RPMI7951 (cell line): ENCODE measurements around the gene IGFBPL1. TPM values are rescaled to one million over a fixed set of nuclear protein-coding genes. Genes with fewer than 3 reads are reported as not detected.
"Not testable (repeated sequence)": the region's sequence is repeated elsewhere in the genome, so short reads cannot be mapped to it uniquely, and the experiment has no call there.

Source experiments
- DNase-seq: peaks from one replicate; pipeline ENCODE4 v3.0.0-alpha.2; 2012; ENCODE audit warnings: low read depth
- total RNA-seq: library from RNA; depleted of rRNA; stranded (reverse); fragments of >200 nt; shearing (Covaris generic); gene quantifications from 2 replicates; pipeline ENCODE4 v1.2.3, GENCODE V29; 2014

The IGFBPL1 gene
- total RNA-seq, 1 experiment from 2014 or later: not detected

GRCh38 chr9:38377336-38378083 lies 46.7 kb downstream of the IGFBPL1 start:
- not testable (repeated sequence) for DNase-seq

GRCh38 chr9:38376021-38376670 lies 48.1 kb downstream of the IGFBPL1 start:
- DNase-seq: no peak

GRCh38 chr9:38375572-38375963 lies 48.7 kb downstream of the IGFBPL1 start:
- DNase-seq: no peak

- no peak for DNase-seq
These were observed 49.2 kb downstream of the IGFBPL1 start for GRCh38 chr9:38374847-38375571.

DNA sequence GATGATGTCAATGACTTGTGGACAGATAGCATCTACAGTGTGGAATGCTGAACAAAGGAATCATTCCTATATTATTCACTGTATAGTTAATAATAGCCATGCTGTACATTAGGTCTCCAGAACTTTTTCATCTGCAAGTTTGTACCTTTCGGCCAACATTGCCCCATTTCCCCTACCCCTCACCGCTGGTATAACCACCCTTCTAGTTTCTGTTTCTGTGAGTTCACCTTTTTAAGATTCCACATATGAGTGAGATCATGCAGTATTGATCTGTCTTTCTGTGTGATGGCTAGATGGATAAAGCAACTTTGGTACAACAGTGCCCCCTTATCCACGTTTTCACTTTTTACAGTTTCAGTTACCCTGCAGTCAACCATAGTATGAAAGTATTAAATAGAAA lies 50.6 kb downstream of the IGFBPL1 start:
- DNase-seq: no peak

DNA sequence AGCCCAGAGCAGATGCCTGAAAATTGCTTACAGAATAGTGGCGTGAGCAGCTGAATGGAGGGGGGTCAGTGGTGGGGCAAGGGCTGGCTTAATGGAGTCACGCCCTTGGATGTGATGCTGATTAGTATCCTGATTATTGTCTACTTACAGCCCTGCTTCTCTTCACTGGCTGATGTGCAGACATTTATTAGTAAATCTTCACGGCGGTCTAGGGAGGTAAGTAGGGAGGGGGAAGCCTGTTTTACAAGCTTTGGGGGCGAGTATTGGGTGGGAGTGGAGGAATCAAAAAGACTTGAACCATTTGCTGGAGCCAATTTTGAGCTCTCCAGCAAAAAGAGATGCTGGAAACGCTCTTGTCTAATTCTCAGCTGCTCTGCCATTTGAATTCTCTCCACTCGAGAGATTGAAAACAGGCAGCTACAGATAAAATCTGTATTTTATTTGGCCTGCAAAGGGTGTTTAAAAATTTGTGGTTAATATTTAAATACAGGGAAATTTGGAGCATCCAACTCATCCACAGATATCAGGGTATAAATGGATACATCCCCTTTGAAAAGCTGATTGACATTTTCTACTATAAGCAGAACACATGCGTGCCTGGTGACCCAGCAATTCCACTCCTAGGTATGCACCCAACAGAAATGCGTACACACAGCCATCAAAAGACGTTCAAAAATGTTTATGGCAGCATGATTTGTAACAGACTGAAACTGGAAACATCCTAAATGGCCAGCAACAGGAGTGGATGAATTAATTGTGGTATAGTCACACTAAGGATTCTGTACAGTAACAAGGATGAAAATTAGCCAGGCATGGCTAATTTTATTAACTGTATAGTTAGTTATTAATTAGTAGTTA lies 51.3 kb downstream of the IGFBPL1 start:
- DNase-seq: no peak

GRCh38 chr9:38371495-38371894 lies 52.8 kb downstream of the IGFBPL1 start:
- no peak for DNase-seq

- DNase-seq: no peak
These were observed 54.1 kb downstream of the IGFBPL1 start for GRCh38 chr9:38370176-38370575.

DNA sequence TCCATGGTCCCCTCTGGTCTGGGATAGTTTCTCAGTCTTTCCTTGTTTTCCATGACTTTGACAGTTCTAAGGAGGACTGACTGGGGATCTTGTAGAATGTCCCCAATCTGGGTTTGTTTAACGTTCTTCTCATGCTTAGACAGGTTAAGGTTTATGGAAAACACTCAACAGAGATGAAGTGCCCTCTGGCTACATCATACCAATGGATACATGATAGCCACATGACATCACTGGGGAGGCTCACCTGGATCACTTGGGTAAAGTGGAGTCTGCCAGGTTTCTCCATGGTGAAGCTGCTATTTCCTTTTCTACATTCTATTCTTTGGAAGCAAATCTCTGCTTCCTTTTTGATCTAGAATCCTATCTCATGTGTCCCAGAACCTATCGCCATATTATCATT lies 55.5 kb downstream of the IGFBPL1 start:
- DNase-seq: no peak

DNA sequence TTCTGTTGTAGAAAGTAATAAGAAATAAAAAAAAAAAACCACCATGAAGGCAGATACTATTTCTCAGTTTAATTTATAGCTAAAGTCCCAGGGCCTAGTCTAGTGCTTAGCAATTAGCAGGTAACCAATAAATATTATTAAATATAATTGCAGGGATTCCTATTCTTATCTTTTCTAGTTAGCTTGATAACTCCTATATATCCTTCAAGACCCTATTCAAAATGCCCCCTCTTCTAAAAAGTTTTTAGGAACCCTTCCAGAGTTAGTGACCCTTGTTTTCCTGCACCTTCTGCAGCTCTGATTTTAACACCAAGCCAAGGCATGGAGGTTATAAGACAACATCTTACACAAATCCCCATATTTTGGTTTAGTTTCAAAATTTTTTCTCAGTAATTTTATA lies 56.4 kb downstream of the IGFBPL1 start:
- DNase-seq: no peak

- no peak for DNase-seq
These were observed 60.7 kb downstream of the IGFBPL1 start for GRCh38 chr9:38363589-38363925.

DNA sequence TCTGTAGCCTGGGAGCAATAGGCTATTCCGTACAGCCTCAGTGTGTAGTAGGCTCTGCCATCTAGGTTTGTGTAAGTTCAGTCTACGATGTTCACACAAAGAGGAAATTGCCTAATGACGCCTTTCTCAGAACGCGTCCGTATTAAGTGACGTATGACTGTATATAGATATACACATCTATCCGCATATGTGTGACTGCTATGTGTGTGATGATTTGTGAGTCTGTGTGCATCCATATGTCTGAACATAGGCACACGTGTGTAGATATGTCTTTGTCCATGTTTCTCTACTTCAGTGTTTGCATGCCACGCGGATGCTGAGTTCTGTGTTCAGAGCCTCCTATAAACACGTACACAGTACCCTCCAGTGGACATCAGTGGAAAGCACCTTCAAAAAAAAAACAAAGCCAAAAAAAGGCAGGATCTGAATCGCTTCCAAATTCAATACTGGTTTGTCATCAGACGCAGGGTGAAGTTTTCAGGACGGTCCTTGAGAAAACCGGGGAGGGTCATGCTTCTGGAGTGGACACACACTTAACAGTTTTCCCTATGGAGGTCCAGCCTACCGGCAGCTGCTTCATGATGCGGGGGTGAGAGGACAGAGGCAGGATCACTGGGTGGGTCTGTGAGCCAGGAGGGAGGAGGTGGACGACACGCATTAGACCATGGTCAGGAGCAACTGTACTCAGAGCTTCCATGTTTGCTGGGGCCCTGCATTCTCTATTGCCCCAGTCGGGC lies 61.2 kb downstream of the IGFBPL1 start:
- peak; percentile 80 for DNase-seq

- no peak for DNase-seq
These were observed 62.8 kb downstream of the IGFBPL1 start for GRCh38 chr9:38361473-38361850.

DNA sequence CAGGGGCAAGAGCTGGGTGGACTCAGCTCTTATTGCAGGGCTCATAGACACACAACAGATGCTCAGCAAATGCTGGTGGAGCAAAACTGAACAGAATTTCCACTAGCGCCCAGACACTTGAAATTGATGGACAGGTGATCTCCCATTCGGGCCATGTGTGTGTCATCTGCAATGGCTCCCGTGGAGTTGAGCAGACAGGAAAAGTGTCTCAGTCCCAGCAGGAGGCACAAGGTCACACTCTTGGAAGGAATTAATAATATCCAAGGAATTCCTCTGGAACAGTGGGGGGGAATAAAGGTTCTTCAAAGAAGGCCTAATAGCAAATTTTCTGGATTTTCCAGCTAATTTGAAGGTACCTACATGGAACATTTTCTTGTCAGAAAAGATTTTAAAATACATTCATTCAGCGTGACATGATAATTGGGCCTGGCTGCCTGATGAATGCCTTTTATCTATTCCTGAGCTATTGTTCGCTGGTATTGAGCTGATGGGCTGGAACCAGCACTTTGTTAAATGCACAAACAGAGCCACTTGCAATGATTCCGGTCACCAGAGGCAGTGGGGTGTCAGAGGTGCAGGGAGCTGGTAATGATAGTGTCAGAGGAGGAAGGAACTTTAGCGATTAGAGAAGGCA lies 63.3 kb downstream of the IGFBPL1 start:
- DNase-seq: no peak

- DNase-seq: no peak
These were observed 64.4 kb downstream of the IGFBPL1 start for GRCh38 chr9:38359689-38360385.

DNA sequence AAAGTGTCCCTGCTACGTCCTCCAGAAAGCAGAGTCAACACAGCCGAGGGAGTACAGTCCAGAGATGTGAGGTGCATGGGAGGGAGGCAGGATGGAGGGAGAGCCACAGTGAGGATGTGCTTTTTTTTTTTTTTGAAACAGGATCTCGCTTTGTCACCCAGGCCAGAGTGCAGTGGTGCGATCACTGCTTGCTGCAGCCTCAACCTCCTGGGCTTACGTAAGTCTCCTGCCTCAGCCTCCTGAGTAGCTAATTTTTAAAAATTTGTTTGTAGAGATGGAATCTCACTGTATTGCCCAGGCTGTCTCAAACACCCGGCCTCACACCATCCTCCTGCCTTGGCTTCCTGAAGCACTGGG lies 65.0 kb downstream of the IGFBPL1 start:
- DNase-seq: no peak

GRCh38 chr9:38358390-38359296 lies 65.6 kb downstream of the IGFBPL1 start:
- DNase-seq: peak; percentile 86

- no peak for DNase-seq
These were observed 66.7 kb downstream of the IGFBPL1 start for GRCh38 chr9:38357350-38358114.
